CD4-positive, alpha-beta T cell treated with Interleukin-6 at 100 ng/mL for 8 hours (primary cell): ENCODE data around the gene GULP1.
"Not testable (repeated sequence)": the region's sequence is repeated elsewhere in the genome, so short reads cannot be mapped to it uniquely, and the experiment has no call there.

Experiments used
- DNase-seq: peaks from one replicate; pipeline ENCODE4 v3.0.0-alpha.2; 2020; ENCODE audit warnings: mixed read lengths, low spot score

The GULP1 gene

GRCh38 chr2:188292348-188293239 is 920 bp downstream of the GULP1 start:
- DNase-seq = no peak

GRCh38 chr2:188293601-188294351 is 2.1 kb downstream of the GULP1 start:
- DNase-seq = no peak

GRCh38 chr2:188294352-188294926 is 2.8 kb downstream of the GULP1 start:
- DNase-seq = no peak

- DNase-seq = no peak
Measured at GRCh38 chr2:188295067-188295685, 3.5 kb downstream of the GULP1 start.

- DNase-seq = no peak
Measured at GRCh38 chr2:188297978-188298377, 6.3 kb downstream of the GULP1 start.

GRCh38 chr2:188298937-188299371 is 7.3 kb downstream of the GULP1 start:
- not testable (repeated sequence) for DNase-seq

- no peak for DNase-seq
Measured at GRCh38 chr2:188303363-188304031, 11.8 kb downstream of the GULP1 start.

- no peak for DNase-seq
Measured at GRCh38 chr2:188305271-188305670, 13.6 kb downstream of the GULP1 start.

- no peak for DNase-seq
Measured at GRCh38 chr2:188306271-188306670, 14.6 kb downstream of the GULP1 start.

- DNase-seq = no peak
Measured at GRCh38 chr2:188307850-188308283, 16.2 kb downstream of the GULP1 start.

GRCh38 chr2:188308483-188308882 is 16.8 kb downstream of the GULP1 start:
- no peak for DNase-seq

GRCh38 chr2:188309364-188309763 is 17.7 kb downstream of the GULP1 start:
- no peak for DNase-seq

GRCh38 chr2:188314314-188315054 is 22.8 kb downstream of the GULP1 start:
- DNase-seq = no peak

- no peak for DNase-seq
Measured at GRCh38 chr2:188315750-188316149, 24.1 kb downstream of the GULP1 start.

- no peak for DNase-seq
Measured at GRCh38 chr2:188316342-188316741, 24.7 kb downstream of the GULP1 start.

GRCh38 chr2:188316791-188317423 is 25.2 kb downstream of the GULP1 start:
- no peak for DNase-seq

GRCh38 chr2:188318161-188318749 is 26.6 kb downstream of the GULP1 start:
- no peak for DNase-seq

GRCh38 chr2:188319838-188320237 is 28.2 kb downstream of the GULP1 start:
- DNase-seq = no peak

- no peak for DNase-seq
Measured at GRCh38 chr2:188320861-188321260, 29.2 kb downstream of the GULP1 start.
